Stimulated activated naive CD4-positive, alpha-beta T cell (primary cell): Measurements from ENCODE around the gene PELI2.

Experiments
- DNase-seq, 6 experiments: peaks; one replicate each; lab custom pipeline; 2025; lab: John Stamatoyannopoulos, UW

Gene PELI2

GRCh38 chr14:56299306-56299984 lies 181.2 kb downstream of the PELI2 start:
- no peak for DNase-seq

GRCh38 chr14:56300495-56300894 lies 182.3 kb downstream of the PELI2 start:
- DNase-seq = no peak

GRCh38 chr14:56304456-56304855 lies 186.2 kb downstream of the PELI2 start:
- DNase-seq = no peak

- DNase-seq = no peak
Measured at GRCh38 chr14:56309198-56309597, 191.0 kb downstream of the PELI2 start.

- DNase-seq = no peak
Measured at GRCh38 chr14:56310643-56311042, 192.4 kb downstream of the PELI2 start.

GRCh38 chr14:56313789-56314188 lies 195.6 kb downstream of the PELI2 start:
- DNase-seq = no peak

- no peak for DNase-seq
Measured at GRCh38 chr14:56318393-56319115, 200.3 kb downstream of the PELI2 start.

GRCh38 chr14:56321861-56322260 lies 203.7 kb downstream of the PELI2 start:
- DNase-seq = no peak

GRCh38 chr14:56322531-56322930 lies 204.3 kb downstream of the PELI2 start:
- DNase-seq = no peak

GRCh38 chr14:56324454-56324853 lies 206.2 kb downstream of the PELI2 start:
- no peak for DNase-seq

GRCh38 chr14:56324856-56325699 lies 206.9 kb downstream of the PELI2 start:
- no peak for DNase-seq

GRCh38 chr14:56328021-56328420 lies 209.8 kb downstream of the PELI2 start:
- no peak for DNase-seq

GRCh38 chr14:56331592-56332216 lies 213.5 kb downstream of the PELI2 start:
- DNase-seq = no peak

GRCh38 chr14:56333359-56334292 lies 215.4 kb downstream of the PELI2 start:
- no peak for DNase-seq

- DNase-seq = no peak
Measured at GRCh38 chr14:56334458-56334857, 216.2 kb downstream of the PELI2 start.

- no peak for DNase-seq
Measured at GRCh38 chr14:56338674-56339073, 220.5 kb downstream of the PELI2 start.

GRCh38 chr14:56339855-56340701 lies 221.9 kb downstream of the PELI2 start:
- peak in 5 of 6 experiments; percentile 13 to 49 (median 37) for DNase-seq

- no peak for DNase-seq
Measured at GRCh38 chr14:56340932-56341331, 222.7 kb downstream of the PELI2 start.

GRCh38 chr14:56341766-56342493 lies 223.7 kb downstream of the PELI2 start:
- DNase-seq = no peak
